AG09309 (cell line): ENCODE data around the gene DHTKD1.

Source experiments
- DNase-seq: peaks from one replicate; pipeline ENCODE4 v3.0.0-alpha.2; 2010; ENCODE audit warnings: low read depth
- H3K4me3 ChIP-seq: 2 replicates; pipeline ENCODE4 v1.5.1; 2011; ENCODE audit warnings: mild to moderate bottlenecking, low read depth, low read length, moderate library complexity; ENCODE audit not compliant: control insufficient read depth
- TF ChIP-seq, protein P1 (sequence below): IDR thresholded peaks from 2 replicates; pipeline ENCODE4 v1.5.1; 2011; ENCODE audit warnings: mild to moderate bottlenecking, low read depth, low read length, inconsistent platforms; ENCODE audit not compliant: insufficient read depth, control insufficient read depth; ENCODE audit errors: missing control alignments

Gene DHTKD1

DNA sequence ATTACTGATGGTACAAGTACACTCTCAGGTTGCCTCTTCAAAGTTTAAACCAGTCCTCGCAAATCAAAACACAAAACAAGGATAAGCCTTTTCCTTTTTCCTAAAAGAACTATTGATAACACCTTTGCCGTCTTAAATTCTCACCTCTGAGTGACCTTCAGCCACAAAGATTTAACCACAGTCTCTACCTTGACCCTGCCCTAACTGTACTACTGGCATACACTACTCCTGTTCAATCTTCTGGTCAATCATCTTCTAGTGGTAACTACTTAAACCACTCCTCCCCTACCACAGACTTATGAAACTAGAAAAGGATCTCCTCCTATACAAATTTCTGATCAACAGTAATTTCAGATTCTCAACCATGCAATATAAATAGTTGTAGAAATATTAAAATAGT is 41.2 kb upstream of the DHTKD1 start:
- no peak overlapping the region for H3K4me3 ChIP-seq
- DNase-seq, result no peak
- TF ChIP-seq, protein P1, sequence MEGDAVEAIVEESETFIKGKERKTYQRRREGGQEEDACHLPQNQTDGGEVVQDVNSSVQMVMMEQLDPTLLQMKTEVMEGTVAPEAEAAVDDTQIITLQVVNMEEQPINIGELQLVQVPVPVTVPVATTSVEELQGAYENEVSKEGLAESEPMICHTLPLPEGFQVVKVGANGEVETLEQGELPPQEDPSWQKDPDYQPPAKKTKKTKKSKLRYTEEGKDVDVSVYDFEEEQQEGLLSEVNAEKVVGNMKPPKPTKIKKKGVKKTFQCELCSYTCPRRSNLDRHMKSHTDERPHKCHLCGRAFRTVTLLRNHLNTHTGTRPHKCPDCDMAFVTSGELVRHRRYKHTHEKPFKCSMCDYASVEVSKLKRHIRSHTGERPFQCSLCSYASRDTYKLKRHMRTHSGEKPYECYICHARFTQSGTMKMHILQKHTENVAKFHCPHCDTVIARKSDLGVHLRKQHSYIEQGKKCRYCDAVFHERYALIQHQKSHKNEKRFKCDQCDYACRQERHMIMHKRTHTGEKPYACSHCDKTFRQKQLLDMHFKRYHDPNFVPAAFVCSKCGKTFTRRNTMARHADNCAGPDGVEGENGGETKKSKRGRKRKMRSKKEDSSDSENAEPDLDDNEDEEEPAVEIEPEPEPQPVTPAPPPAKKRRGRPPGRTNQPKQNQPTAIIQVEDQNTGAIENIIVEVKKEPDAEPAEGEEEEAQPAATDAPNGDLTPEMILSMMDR, result no peak

DNA sequence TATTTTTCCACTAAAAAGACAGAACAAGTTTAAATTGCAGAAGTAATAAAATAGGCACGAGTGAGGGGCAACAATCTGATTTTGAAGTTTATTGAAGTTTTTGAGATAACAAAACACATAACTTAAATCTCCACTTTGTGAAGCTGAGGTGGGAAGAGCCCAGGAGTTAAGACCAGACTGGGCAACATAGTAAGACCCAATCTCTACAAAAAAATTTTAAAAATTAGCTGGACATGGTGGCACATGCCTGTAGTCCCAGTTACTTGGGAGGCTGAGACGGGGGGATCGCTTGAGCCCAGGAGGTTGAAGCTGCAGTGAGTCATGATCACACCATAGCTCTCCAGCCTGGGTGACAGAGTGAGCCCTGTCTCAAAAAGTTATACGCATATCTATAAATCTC is 37.4 kb upstream of the DHTKD1 start:
- H3K4me3 ChIP-seq, result no peak overlapping the region
- TF ChIP-seq, protein P1, result no peak
- no peak for DNase-seq

DNA sequence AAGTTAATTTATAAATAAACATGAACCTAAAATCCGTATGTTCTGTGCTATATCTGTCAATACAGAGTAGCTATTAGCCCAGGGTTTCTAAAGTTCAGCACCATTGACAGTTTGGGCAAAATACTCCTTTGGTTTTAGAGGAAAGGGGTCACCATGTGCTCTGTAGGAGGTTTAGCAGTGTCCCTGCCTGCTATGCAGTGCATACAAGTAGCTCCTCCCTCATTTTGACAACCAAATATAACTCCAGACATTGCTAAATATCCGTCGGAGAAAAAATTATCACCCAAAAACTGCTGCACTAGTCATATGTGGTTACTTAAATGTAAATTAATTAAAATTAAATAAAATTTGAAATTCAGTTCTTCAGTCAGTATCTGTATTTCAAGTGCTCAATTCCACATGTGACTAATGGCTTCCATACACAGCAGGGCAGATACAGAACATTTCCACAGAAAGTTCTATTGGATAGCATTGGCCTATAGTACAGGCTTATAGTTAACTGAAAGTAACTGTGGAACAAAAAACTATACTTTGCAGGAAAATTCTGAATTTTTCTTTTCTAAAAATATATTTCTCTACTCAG is 32.6 kb upstream of the DHTKD1 start:
- no peak for DNase-seq
- TF ChIP-seq, protein P1, result no peak
- no peak overlapping the region for H3K4me3 ChIP-seq

DNA sequence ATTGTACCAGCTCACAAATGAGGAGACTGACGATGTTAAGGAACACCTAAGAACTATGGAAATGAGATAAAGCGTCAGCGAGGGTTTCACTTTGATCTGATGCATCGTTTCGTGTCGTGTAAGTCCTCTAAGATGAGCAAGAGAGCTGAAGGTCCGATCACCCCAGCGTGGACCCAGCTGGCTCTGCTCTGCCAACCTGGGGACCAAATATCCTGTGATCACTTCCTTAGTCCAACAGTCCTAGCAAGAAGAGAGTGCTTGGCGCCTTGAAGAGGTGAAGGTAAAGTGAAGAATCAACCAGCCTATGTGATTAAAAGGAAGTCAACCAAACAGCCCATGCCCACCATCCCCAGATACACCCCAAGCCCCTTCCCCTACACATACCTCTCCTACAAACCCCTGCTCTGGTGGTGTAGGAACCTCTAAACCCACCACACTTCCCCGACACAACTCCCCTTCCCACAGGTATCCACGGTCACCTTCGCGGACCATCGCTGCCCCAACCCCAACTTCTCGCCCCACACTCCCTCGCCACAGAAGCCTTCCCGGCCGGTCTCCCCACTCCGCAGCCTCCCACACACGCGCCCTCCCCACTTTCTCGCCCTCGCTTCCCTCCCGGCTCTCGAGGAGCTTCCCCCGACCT is 26.9 kb upstream of the DHTKD1 start:
- DNase-seq, result no peak
- H3K4me3 ChIP-seq, result peak overlapping the region; percentile 75
- TF ChIP-seq, protein P1, result no peak

DNA sequence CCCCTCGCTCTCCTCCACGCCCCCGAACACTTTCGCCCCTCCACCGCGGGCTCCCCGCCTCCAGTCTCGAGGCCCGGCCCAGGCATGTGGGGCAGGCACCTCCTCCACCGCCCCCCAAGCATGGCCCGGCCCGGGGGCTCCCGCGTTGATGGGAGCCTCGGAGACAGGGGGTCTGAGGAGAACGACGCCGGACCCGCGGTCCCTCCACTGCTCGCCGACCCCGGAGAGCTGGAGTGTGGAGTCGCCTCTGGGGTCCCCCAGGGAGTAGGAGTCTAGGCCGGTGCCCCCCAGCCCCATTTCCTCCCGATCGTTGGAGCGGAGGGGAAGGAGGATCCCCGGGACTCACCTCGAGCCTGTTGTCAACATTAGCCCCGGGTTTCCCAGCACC is 26.4 kb upstream of the DHTKD1 start:
- TF ChIP-seq, protein P1, result no peak
- DNase-seq, result no peak
- peak overlapping the region; percentile 75 for H3K4me3 ChIP-seq

DNA sequence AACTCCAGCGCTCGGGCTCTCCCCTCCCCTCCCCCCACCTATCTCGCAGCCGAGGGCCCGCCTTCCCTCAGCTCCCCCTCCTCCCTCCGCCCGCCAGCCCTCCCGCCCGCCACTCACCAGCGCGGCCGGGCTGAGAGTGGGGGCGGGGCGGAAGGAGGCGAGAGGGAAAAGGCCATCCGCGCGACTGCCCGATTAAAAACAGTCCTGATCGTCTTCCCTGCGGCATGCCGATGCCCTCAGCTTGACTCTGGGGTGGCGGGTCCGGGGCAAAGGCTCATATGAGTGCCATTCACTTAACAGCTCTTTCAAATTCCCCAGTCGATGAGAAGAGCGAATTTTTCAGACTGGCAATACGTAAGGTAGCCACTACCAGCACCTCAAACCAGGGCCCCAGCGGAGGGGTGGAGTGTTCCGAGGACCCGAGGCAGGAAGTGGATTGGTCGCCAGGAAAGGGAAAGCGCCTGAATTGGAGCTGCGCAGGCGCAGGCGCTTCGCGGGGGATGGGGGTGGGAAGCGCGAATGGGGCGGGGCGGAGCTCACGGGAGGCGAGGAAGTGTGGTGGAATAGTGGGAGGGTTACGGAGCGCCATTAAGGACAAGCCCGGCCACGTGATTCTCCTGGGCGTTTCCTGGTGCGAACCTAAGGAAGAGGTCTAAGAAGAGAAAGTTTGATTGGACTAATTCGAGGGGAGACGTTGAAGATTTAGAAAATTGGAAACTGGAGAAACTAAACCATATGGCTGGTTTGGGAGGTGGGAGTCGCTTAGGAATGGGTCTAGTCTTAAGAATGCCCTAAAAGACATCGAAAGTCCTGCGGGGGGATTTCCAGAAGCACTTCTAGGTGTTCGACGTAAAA is 25.7 kb upstream of the DHTKD1 start, which contains the start of gene UPF2:
TSS of gene UPF2 (minus strand) at position 13 of the 855 bp plus-strand sequence. CDS start 7,386 bp downstream, outside the sequence.
- TF ChIP-seq, protein P1, result no peak
- peak; percentile 94 for DNase-seq
- peak within 1 kb of the TSS; percentile 75 for H3K4me3 ChIP-seq
